ENCODE results near the gene SERPINB5. TPM values are rescaled to one million over a fixed set of nuclear protein-coding genes. Genes with fewer than 3 reads are reported as not detected.

SERPINB5 gene
- total RNA-seq, 2 experiments from 2014 or later: not detected

- Mint-ChIP-seq H3K27me3 (no peaks in the 10 kb centered on the region), H3K4me1 (no peaks in the 10 kb centered on the region), H3K9me3 (no peaks in the 10 kb centered on the region), H3K27ac (no peak overlapping the region), H3K36me3 (no peaks in the 10 kb centered on the region), H3K4me3 (no peak overlapping the region)
- DNase-seq: no peak
Measured at GRCh38 chr18:63492851-63493250, 16.1 kb downstream of the SERPINB5 start.

DNA sequence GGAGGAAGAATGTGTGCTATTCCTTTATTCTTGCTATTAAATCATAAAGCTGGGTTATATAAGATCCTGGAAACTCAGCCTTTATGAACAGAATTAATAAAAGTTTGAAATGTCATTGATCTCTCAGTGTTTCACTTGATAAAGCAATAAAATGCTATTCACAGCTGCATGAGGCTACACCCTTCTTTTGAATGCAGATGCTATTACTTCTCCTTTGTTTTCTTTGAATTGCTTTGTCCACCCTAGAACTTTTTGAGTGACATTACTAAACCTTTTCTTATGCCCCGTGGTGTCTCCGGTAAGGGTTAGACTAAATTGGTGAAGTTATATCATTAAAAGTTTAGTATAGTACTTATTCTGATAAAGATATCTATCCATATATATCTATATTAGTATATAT lies 18.9 kb downstream of the SERPINB5 start:
- H3K4me1 Mint-ChIP-seq: no peaks in the 10 kb centered on the region
- no peaks in the 10 kb centered on the region for H3K36me3 Mint-ChIP-seq
- H3K27ac Mint-ChIP-seq: no peak overlapping the region

DNA sequence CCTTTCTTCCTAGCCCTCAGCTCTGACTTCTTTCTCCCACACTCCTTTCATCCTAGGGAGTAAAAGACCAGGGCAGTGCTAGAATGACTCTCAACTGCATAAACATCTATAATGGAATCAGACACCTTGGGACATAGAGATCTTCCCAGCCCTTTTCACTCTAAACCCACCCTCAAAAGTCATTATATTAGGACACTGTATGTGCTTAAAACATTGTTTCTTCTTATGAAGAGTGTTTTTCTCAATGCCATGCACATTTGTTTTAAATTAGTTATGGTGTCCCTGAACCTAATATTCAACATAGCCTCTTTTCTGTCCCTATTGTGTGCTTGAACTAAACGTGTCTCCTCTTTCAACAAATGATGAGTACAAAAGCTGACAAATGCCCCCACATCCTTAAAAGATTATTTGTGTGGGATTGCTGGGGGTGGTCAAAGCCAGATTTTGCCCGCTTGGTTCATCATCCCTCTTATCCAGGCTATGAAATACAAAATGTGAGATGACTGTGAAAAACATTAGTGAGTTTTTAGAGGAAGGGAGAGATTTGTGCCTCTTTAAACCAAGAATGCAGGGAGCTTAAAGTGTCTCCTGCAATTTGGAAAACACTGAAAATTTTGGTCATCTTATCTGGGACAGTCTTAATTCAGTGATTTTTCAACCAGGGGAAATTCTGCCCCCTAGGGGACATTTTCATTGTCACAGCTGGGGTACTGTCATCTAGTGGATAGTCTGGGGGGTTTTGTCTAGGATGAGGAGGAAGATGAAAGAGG lies 29.0 kb downstream of the SERPINB5 start:
- Mint-ChIP-seq H3K4me1 (no peaks in the 10 kb centered on the region), H3K4me3 (no peak overlapping the region), H3K27ac (no peak overlapping the region), H3K9me3 (no peaks in the 10 kb centered on the region), H3K36me3 (no peaks in the 10 kb centered on the region), H3K27me3 (peaks cover 36% of the 10 kb centered on the region)
- peak; percentile 6 for DNase-seq

More for the DNA sequence above, 18.9 kb downstream of the SERPINB5 start:
- H3K4me3 Mint-ChIP-seq: no peak overlapping the region
- H3K9me3 Mint-ChIP-seq: no peaks in the 10 kb centered on the region
- no peaks in the 10 kb centered on the region for H3K27me3 Mint-ChIP-seq
- DNase-seq: no peak

DNA sequence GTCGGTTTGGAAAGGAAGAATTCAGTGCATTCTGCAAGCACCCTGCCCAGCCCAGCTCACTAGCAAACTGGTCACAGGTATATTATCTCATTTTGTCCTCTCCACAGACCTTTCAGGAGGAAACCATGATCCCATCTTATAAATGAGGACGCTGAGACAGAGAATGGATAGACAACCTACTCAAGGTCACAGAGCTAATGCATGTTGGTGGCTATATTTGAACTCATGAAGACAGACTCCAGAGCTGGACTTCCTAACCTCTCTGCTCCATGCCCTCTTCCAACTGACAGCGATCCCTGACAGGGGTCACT lies 29.5 kb downstream of the SERPINB5 start:
- no peak for DNase-seq
- Mint-ChIP-seq H3K9me3 (no peaks in the 10 kb centered on the region), H3K27ac (no peak overlapping the region), H3K4me1 (no peaks in the 10 kb centered on the region), H3K27me3 (peaks cover 41% of the 10 kb centered on the region), H3K4me3 (no peak overlapping the region), H3K36me3 (no peaks in the 10 kb centered on the region)

GRCh38 chr18:63508596-63508995 lies 31.8 kb downstream of the SERPINB5 start:
- Mint-ChIP-seq H3K27ac (no peak overlapping the region), H3K36me3 (no peaks in the 10 kb centered on the region), H3K27me3 (peaks cover 48% of the 10 kb centered on the region), H3K4me3 (no peak overlapping the region), H3K4me1 (no peaks in the 10 kb centered on the region), H3K9me3 (no peaks in the 10 kb centered on the region)
- no peak for DNase-seq

GRCh38 chr18:63511285-63511684 lies 34.5 kb downstream of the SERPINB5 start:
- Mint-ChIP-seq H3K9me3 (no peaks in the 10 kb centered on the region), H3K36me3 (no peaks in the 10 kb centered on the region), H3K4me3 (no peak overlapping the region), H3K4me1 (no peaks in the 10 kb centered on the region), H3K27me3 (peaks cover 33% of the 10 kb centered on the region), H3K27ac (no peak overlapping the region)
- no peak for DNase-seq

- H3K9me3 Mint-ChIP-seq: no peaks in the 10 kb centered on the region
- no peak for DNase-seq
- H3K36me3 Mint-ChIP-seq: no peaks in the 10 kb centered on the region
- peaks cover 2% of the 10 kb centered on the region for H3K4me1 Mint-ChIP-seq
- H3K4me3 Mint-ChIP-seq: no peak overlapping the region
- H3K27me3 Mint-ChIP-seq: peaks cover 18% of the 10 kb centered on the region
- no peak overlapping the region for H3K27ac Mint-ChIP-seq
Measured at GRCh38 chr18:63514326-63514725, 37.6 kb downstream of the SERPINB5 start.

GRCh38 chr18:63514888-63515678 lies 38.3 kb downstream of the SERPINB5 start:
- no peaks in the 10 kb centered on the region for H3K36me3 Mint-ChIP-seq
- no peak overlapping the region for H3K27ac Mint-ChIP-seq
- no peak overlapping the region for H3K4me3 Mint-ChIP-seq
- no peaks in the 10 kb centered on the region for H3K9me3 Mint-ChIP-seq
- H3K27me3 Mint-ChIP-seq: peaks cover 13% of the 10 kb centered on the region
- H3K4me1 Mint-ChIP-seq: peaks cover 2% of the 10 kb centered on the region
- no peak for DNase-seq

DNA sequence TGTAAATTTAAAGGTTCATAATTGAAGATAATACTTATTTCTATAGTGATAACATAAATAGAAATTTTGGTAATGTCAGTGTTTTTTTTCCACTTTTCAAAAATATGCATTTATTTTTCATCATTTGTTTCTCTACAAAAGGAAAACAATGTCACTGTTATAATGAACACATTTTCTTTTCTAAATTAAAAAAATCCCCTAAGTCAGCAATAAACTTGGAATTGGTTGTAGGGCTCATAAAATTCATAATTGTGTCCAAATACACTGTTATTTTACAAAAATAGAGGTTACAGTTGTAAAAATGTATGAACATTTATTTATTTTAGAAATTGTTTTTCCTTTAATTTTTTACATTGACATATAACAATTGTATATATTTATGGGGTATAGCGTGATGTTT lies 39.0 kb downstream of the SERPINB5 start:
- no peaks in the 10 kb centered on the region for H3K9me3 Mint-ChIP-seq
- H3K27ac Mint-ChIP-seq: no peak overlapping the region
- H3K27me3 Mint-ChIP-seq: peaks cover 11% of the 10 kb centered on the region
- peaks cover 2% of the 10 kb centered on the region for H3K4me1 Mint-ChIP-seq
- DNase-seq: no peak
- H3K36me3 Mint-ChIP-seq: no peaks in the 10 kb centered on the region
- no peak overlapping the region for H3K4me3 Mint-ChIP-seq

DNA sequence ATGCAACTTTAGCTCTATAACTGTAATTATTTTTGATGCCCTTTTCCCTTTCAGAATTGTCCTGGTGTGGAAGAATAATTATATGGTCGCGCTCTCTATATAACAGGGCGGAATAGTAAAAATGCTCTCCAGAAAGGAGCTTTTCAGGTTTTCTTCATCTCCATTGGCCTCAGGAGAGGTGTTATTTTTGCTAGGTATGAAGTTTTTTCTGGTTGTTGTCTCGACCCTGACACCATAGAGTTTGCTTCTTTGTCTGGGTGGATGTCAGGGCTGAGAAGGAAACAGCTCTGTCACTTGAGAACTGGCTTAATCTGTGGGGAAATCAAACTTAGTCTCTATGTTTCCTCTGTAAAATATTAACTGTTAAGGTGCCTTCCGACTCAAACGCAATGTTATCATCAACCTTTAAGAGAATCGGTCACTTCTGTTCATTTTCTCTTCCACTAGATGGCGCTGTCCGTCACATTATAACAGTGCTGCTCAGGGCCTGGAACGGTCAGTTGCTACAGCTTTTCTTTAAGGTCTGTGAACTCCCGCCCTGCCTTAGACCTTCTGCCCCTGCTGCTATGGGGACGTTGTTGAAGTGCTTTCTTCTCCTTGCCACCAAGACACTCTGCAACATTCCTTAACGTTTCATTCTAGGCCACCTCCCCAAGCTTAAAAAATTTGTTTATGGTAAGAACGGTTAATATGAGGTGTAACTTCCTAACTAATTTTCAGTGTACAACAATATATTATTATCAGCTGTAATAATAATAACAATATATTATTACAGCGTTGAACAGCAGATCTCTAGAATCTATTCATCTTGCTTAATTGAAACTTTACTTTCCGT lies 41.6 kb downstream of the SERPINB5 start:
- H3K4me3 Mint-ChIP-seq: no peak overlapping the region
- H3K36me3 Mint-ChIP-seq: no peaks in the 10 kb centered on the region
- H3K27ac Mint-ChIP-seq: no peak overlapping the region
- peak; percentile 30 for DNase-seq
- no peaks in the 10 kb centered on the region for H3K27me3 Mint-ChIP-seq
- peaks cover 2% of the 10 kb centered on the region for H3K4me1 Mint-ChIP-seq
- H3K9me3 Mint-ChIP-seq: no peaks in the 10 kb centered on the region

- Mint-ChIP-seq H3K36me3 (no peaks in the 10 kb centered on the region), H3K9me3 (no peaks in the 10 kb centered on the region), H3K4me1 (peaks cover 2% of the 10 kb centered on the region), H3K27ac (no peak overlapping the region), H3K4me3 (no peak overlapping the region), H3K27me3 (no peaks in the 10 kb centered on the region)
- DNase-seq: no peak
Measured at GRCh38 chr18:63520053-63520685, 43.4 kb downstream of the SERPINB5 start.

GRCh38 chr18:63523660-63524059 lies 46.9 kb downstream of the SERPINB5 start:
- H3K4me3 Mint-ChIP-seq: no peak overlapping the region
- DNase-seq: no peak
- no peaks in the 10 kb centered on the region for H3K36me3 Mint-ChIP-seq
- H3K9me3 Mint-ChIP-seq: no peaks in the 10 kb centered on the region
- no peak overlapping the region for H3K27ac Mint-ChIP-seq
- H3K27me3 Mint-ChIP-seq: peaks cover 4% of the 10 kb centered on the region
- H3K4me1 Mint-ChIP-seq: no peaks in the 10 kb centered on the region

GRCh38 chr18:63527251-63527650 lies 50.5 kb downstream of the SERPINB5 start:
- H3K4me3 Mint-ChIP-seq: no peak overlapping the region
- DNase-seq: no peak
- no peaks in the 10 kb centered on the region for H3K4me1 Mint-ChIP-seq
- no peak overlapping the region for H3K27ac Mint-ChIP-seq
- H3K27me3 Mint-ChIP-seq: peaks cover 5% of the 10 kb centered on the region
- no peaks in the 10 kb centered on the region for H3K9me3 Mint-ChIP-seq
- no peaks in the 10 kb centered on the region for H3K36me3 Mint-ChIP-seq

GRCh38 chr18:63528863-63529492 lies 52.2 kb downstream of the SERPINB5 start:
- Mint-ChIP-seq H3K4me1 (no peaks in the 10 kb centered on the region), H3K27ac (no peak overlapping the region), H3K4me3 (no peak overlapping the region), H3K36me3 (no peaks in the 10 kb centered on the region), H3K9me3 (no peaks in the 10 kb centered on the region), H3K27me3 (peaks cover 5% of the 10 kb centered on the region)
- DNase-seq: no peak
